ENCODE results near the gene ARG1.

Gene ARG1

GRCh38 chr6:131547488-131547887, 25.5 kb upstream of the ARG1 start:
- no peak overlapping the region for H3K4me3 ChIP-seq (replicated peaks; ENCODE audit: low read depth, low read length)
- TF ChIP-seq CTCF (IDR thresholded peaks at IDR 0.05; ENCODE audit: low read depth, low read length, missing control alignments), result no peak

GRCh38 chr6:131548441-131548840, 24.6 kb upstream of the ARG1 start:
- no peak for DNase-seq (ENCODE audit: extremely low read depth, low read depth)
- no peak overlapping the region for H3K4me3 ChIP-seq (replicated peaks; ENCODE audit: low read depth, low read length)
- TF ChIP-seq CTCF (IDR thresholded peaks at IDR 0.05; ENCODE audit: low read depth, low read length, missing control alignments), result no peak

More at GRCh38 chr6:131547488-131547887, 25.5 kb upstream of the ARG1 start:
- no peak for DNase-seq (ENCODE audit: extremely low read depth, low read depth)

GRCh38 chr6:131549811-131550210, 23.2 kb upstream of the ARG1 start:
- no peak for DNase-seq (ENCODE audit: extremely low read depth, low read depth)
- TF ChIP-seq CTCF (IDR thresholded peaks at IDR 0.05; ENCODE audit: low read depth, low read length, missing control alignments), result no peak
- H3K4me3 ChIP-seq (replicated peaks; ENCODE audit: low read depth, low read length), result no peak overlapping the region

- no peak overlapping the region for H3K4me3 ChIP-seq (replicated peaks; ENCODE audit: low read depth, low read length)
- no peak for TF ChIP-seq CTCF (IDR thresholded peaks at IDR 0.05; ENCODE audit: low read depth, low read length, missing control alignments)
- no peak for DNase-seq (ENCODE audit: extremely low read depth, low read depth)
Measured at GRCh38 chr6:131551902-131552301, 21.1 kb upstream of the ARG1 start.

GRCh38 chr6:131552572-131552971, 20.5 kb upstream of the ARG1 start:
- no peak overlapping the region for H3K4me3 ChIP-seq (replicated peaks; ENCODE audit: low read depth, low read length)
- no peak for TF ChIP-seq CTCF (IDR thresholded peaks at IDR 0.05; ENCODE audit: low read depth, low read length, missing control alignments)
- no peak for DNase-seq (ENCODE audit: extremely low read depth, low read depth)

- no peak for DNase-seq (ENCODE audit: extremely low read depth, low read depth)
- H3K4me3 ChIP-seq (replicated peaks; ENCODE audit: low read depth, low read length), result no peak overlapping the region
- TF ChIP-seq CTCF (IDR thresholded peaks at IDR 0.05; ENCODE audit: low read depth, low read length, missing control alignments), result no peak
Measured at GRCh38 chr6:131555992-131556391, 17.0 kb upstream of the ARG1 start.

- H3K4me3 ChIP-seq (replicated peaks; ENCODE audit: low read depth, low read length), result no peak overlapping the region
- no peak for DNase-seq (ENCODE audit: extremely low read depth, low read depth)
- TF ChIP-seq CTCF (IDR thresholded peaks at IDR 0.05; ENCODE audit: low read depth, low read length, missing control alignments), result no peak
Measured at GRCh38 chr6:131558922-131559321, 14.1 kb upstream of the ARG1 start.
